SK-N-MC (cell line): ENCODE results near the gene PRDM2.
A peak's percentile ranks its signal among the peaks of the same experiment; 100 is the strongest.

ENCODE experiments used
- DNase-seq: peaks from one replicate; pipeline ENCODE4 v3.0.0-alpha.2; 2011; ENCODE audit warnings: low read depth, low spot score
- H3K27ac ChIP-seq: fragments of 200-600 bp; sonication (generic); 2 replicates; pipeline ENCODE4 v1.5.1; 2016; ENCODE audit warnings: mixed run types
- H3K36me3 ChIP-seq: fragments of 200-600 bp; sonication (generic); 2 replicates; pipeline ENCODE4 v1.6.1; 2017; ENCODE audit warnings: antibody characterized with exemption, low read length, mixed read lengths; ENCODE audit not compliant: insufficient read depth
- H3K4me3 ChIP-seq: fragments of 200-600 bp; sonication (generic); 2 replicates; pipeline ENCODE4 v1.5.1; 2016
- H3K9ac ChIP-seq: fragments of 200-600 bp; sonication (generic); 2 replicates; pipeline ENCODE4 v1.8.0; 2017; ENCODE audit warnings: mixed run types, mixed read lengths; ENCODE audit not compliant: insufficient read length
- H3K9me3 ChIP-seq: fragments of 200-600 bp; sonication (generic); 2 replicates; pipeline ENCODE4 v1.6.1; 2017; ENCODE audit warnings: low read depth, mild to moderate bottlenecking, antibody characterized with exemption, low read length, moderate library complexity, mixed read lengths
- EZH2 ChIP-seq: fragments of 200-600 bp; sonication (generic); IDR thresholded peaks from one replicate; pipeline ENCODE4 v1.6.1; 2017; ENCODE audit warnings: antibody characterized with exemption
- FOXP2 ChIP-seq: optimal IDR thresholded peaks from 2 replicates; pipeline ENCODE3; 2011; ENCODE audit warnings: mild to moderate bottlenecking, moderate library complexity; ENCODE audit not compliant: insufficient read depth; ENCODE audit errors: extremely low read length, control extremely low read depth
- POLR2AphosphoS5 ChIP-seq: IDR thresholded peaks from 2 replicates; pipeline ENCODE4 v1.6.1; 2012; ENCODE audit warnings: mild to moderate bottlenecking, low read depth, low read length, borderline replicate concordance

PRDM2 gene

GRCh38 chr1:13753636-13754402, 53.8 kb downstream of the PRDM2 start:
- Histone ChIP-seq H3K27ac (no peak overlapping the region), H3K9me3 (no peaks in the 10 kb centered on the region), H3K9ac (no peak overlapping the region), H3K36me3 (peaks cover 16% of the 10 kb centered on the region; the same call in 1 of the 2 replicates), H3K4me3 (no peak overlapping the region)
- no peak for DNase-seq
- no peak for TF ChIP-seq FOXP2

DNA sequence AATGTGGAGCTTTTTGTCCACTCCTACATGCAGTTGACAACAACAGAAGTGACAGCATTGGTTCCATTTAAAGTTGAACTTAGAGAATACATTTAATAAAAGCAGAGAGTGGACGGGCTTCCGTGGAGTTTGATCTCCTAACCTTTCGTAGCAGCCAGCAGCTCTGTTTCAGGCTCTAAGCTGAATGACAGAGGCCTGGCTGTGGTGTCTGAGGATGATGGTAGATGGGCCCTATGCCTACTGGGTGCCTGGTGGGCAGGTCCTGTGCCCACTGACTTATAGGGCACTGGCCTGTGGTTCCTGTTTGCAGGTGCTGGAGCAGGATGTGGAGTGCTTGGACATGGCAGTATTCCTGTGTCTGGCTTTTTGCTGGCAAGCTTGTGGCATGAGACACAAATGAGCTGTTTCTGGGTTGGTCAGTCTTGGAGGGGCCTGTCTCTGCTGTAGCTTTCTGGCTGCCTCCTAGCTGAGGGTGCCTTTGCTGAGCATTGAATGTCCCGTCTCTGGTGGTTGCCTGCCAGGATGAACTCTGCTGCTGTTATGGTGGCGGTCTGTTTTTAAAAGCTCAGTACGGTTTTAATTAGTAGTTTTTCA, 54.6 kb downstream of the PRDM2 start:
- Histone ChIP-seq H3K27ac (no peak overlapping the region), H3K9ac (no peak overlapping the region), H3K36me3 (peaks cover 16% of the 10 kb centered on the region; the same call in 1 of the 2 replicates), H3K4me3 (no peak overlapping the region), H3K9me3 (no peaks in the 10 kb centered on the region)
- no peak for DNase-seq
- TF ChIP-seq EZH2 (no peak), POLR2AphosphoS5 (no peak), FOXP2 (no peak)

GRCh38 chr1:13756557-13757315, 56.7 kb downstream of the PRDM2 start:
- no peak for TF ChIP-seq POLR2AphosphoS5
- TF ChIP-seq FOXP2: no peak
- TF ChIP-seq EZH2: no peak
- DNase-seq: no peak
- H3K27ac ChIP-seq: no peak overlapping the region

GRCh38 chr1:13757693-13758092, 57.7 kb downstream of the PRDM2 start:
- Histone ChIP-seq H3K4me3 (no peak overlapping the region), H3K27ac (no peak overlapping the region), H3K36me3 (peaks cover 13% of the 10 kb centered on the region; the same call in 1 of the 2 replicates)

More at GRCh38 chr1:13756557-13757315, 56.7 kb downstream of the PRDM2 start:
- Histone ChIP-seq H3K9me3 (no peaks in the 10 kb centered on the region), H3K36me3 (peaks cover 16% of the 10 kb centered on the region; the same call in 1 of the 2 replicates), H3K9ac (no peak overlapping the region), H3K4me3 (no peak overlapping the region)

GRCh38 chr1:13759072-13759471, 59.1 kb downstream of the PRDM2 start:
- Histone ChIP-seq H3K4me3 (no peak overlapping the region), H3K36me3 (peaks cover 2% of the 10 kb centered on the region; the same call in 1 of the 2 replicates), H3K27ac (no peak overlapping the region), H3K9ac (no peak overlapping the region), H3K9me3 (no peaks in the 10 kb centered on the region)
- DNase-seq: no peak
- TF ChIP-seq POLR2AphosphoS5: no peak
- TF ChIP-seq FOXP2: no peak
- TF ChIP-seq EZH2: no peak

More at GRCh38 chr1:13757693-13758092, 57.7 kb downstream of the PRDM2 start:
- no peaks in the 10 kb centered on the region for H3K9me3 ChIP-seq
- no peak for TF ChIP-seq EZH2
- no peak for TF ChIP-seq FOXP2
- TF ChIP-seq POLR2AphosphoS5: no peak
- no peak overlapping the region for H3K9ac ChIP-seq
- DNase-seq: no peak

GRCh38 chr1:13760340-13760739, 60.4 kb downstream of the PRDM2 start:
- no peak for DNase-seq
- no peaks in the 10 kb centered on the region for H3K9me3 ChIP-seq
- no peak overlapping the region for H3K4me3 ChIP-seq
- H3K9ac ChIP-seq: no peak overlapping the region
- TF ChIP-seq FOXP2: no peak
- TF ChIP-seq POLR2AphosphoS5: no peak
- no peak for TF ChIP-seq EZH2
- no peak overlapping the region for H3K27ac ChIP-seq
- H3K36me3 ChIP-seq: no peaks in the 10 kb centered on the region

GRCh38 chr1:13760921-13761320, 60.9 kb downstream of the PRDM2 start:
- Histone ChIP-seq H3K9me3 (no peaks in the 10 kb centered on the region), H3K36me3 (no peaks in the 10 kb centered on the region), H3K4me3 (no peak overlapping the region), H3K9ac (no peak overlapping the region), H3K27ac (no peak overlapping the region)
- DNase-seq: no peak
- TF ChIP-seq POLR2AphosphoS5: no peak
- TF ChIP-seq EZH2: no peak
- no peak for TF ChIP-seq FOXP2

DNA sequence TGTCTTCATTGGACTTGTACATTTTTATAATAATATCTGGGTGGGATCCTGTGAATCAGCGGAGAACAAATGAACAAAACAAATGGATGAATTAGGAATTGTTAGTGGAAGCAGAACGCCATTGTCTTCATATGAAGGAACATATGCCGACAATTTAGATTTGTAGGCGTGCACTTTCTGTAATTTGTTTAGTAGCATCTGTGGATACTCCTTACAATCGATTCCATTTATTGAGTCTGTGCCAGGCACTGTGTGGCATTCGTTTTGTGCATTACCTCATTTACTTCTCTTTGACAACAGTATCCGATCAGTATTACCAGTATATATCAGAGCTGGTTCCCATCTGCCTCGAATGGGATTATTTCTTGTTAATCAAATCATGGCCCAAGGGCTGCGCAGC, 61.9 kb downstream of the PRDM2 start:
- no peak overlapping the region for H3K4me3 ChIP-seq
- TF ChIP-seq EZH2 (no peak), POLR2AphosphoS5 (no peak), FOXP2 (no peak)
- H3K36me3 ChIP-seq: no peaks in the 10 kb centered on the region
- no peaks in the 10 kb centered on the region for H3K9me3 ChIP-seq
- no peak overlapping the region for H3K9ac ChIP-seq
- no peak for DNase-seq
- no peak overlapping the region for H3K27ac ChIP-seq

DNA sequence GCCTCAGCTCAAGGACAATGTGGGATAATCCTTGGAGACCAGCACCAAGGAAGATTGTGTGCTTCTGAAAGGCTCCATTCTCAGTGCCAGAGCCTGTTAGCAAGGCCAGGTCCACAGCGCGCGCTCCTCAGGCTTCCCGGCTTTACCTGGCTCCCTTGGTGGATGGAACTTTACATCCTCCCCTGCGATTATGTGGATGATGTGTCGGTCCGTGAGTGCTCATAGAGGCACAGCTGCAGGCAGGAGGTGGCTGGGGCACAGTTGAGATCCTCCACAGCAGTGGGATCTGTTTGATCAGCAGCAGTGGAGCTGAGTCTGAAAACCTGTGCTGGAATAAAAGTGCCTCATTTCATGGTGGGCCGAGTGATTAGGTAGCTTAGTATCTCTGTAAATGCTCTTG, 62.7 kb downstream of the PRDM2 start:
- peaks cover 2% of the 10 kb centered on the region; the same call in 1 of the 2 replicates for H3K36me3 ChIP-seq
- no peak for DNase-seq
- H3K9me3 ChIP-seq: no peaks in the 10 kb centered on the region
- H3K9ac ChIP-seq: no peak overlapping the region
- TF ChIP-seq FOXP2: no peak
- TF ChIP-seq EZH2: no peak
- TF ChIP-seq POLR2AphosphoS5: no peak
- H3K27ac ChIP-seq: peak overlapping the region; percentile 72; the same call in 1 of the 2 replicates
- peak overlapping the region; percentile 60; the same call in 1 of the 2 replicates for H3K4me3 ChIP-seq
